ENCODE data around the gene KIF17. TPM values are rescaled to one million over a fixed set of nuclear protein-coding genes. Genes with fewer than 3 reads are reported as not detected.
A peak's percentile ranks its signal among the peaks of the same experiment; 100 is the strongest.

The KIF17 gene
- total RNA-seq, 1 donor from 2014 or later = 4.6 TPM

- H3K9me3 ChIP-seq = no peaks in the 10 kb centered on the region
- DNase-seq (no peak), ATAC-seq (no peak)
- intact Hi-C loops (cut with DNase I) = no loop called here
- no peaks in the 10 kb centered on the region for H3K36me3 ChIP-seq
- TF ChIP-seq, protein P1, sequence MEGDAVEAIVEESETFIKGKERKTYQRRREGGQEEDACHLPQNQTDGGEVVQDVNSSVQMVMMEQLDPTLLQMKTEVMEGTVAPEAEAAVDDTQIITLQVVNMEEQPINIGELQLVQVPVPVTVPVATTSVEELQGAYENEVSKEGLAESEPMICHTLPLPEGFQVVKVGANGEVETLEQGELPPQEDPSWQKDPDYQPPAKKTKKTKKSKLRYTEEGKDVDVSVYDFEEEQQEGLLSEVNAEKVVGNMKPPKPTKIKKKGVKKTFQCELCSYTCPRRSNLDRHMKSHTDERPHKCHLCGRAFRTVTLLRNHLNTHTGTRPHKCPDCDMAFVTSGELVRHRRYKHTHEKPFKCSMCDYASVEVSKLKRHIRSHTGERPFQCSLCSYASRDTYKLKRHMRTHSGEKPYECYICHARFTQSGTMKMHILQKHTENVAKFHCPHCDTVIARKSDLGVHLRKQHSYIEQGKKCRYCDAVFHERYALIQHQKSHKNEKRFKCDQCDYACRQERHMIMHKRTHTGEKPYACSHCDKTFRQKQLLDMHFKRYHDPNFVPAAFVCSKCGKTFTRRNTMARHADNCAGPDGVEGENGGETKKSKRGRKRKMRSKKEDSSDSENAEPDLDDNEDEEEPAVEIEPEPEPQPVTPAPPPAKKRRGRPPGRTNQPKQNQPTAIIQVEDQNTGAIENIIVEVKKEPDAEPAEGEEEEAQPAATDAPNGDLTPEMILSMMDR (IDR thresholded peaks at IDR 0.05) = no peak
- no peak overlapping the region for H3K27ac ChIP-seq
- no peaks in the 10 kb centered on the region for H3K27me3 ChIP-seq
- H3K4me3 ChIP-seq = no peak overlapping the region
- H3K4me1 ChIP-seq = no peaks in the 10 kb centered on the region
These were observed 45.6 kb downstream of the KIF17 start for GRCh38 chr1:20672265-20672632.

- TF ChIP-seq, protein P1 (IDR thresholded peaks at IDR 0.05) = no peak
- no peak overlapping the region for H3K4me3 ChIP-seq
- ATAC-seq (no peak), DNase-seq (no peak)
- H3K4me1 ChIP-seq = no peaks in the 10 kb centered on the region
- H3K36me3 ChIP-seq = no peaks in the 10 kb centered on the region
- intact Hi-C loops (cut with DNase I) = no loop called here
- H3K27me3 ChIP-seq = no peaks in the 10 kb centered on the region
- H3K27ac ChIP-seq = no peak overlapping the region
- no peaks in the 10 kb centered on the region for H3K9me3 ChIP-seq
These were observed 46.9 kb downstream of the KIF17 start for GRCh38 chr1:20670936-20671335.

GRCh38 chr1:20668581-20668980 is 49.2 kb downstream of the KIF17 start:
- Histone ChIP-seq H3K4me3 (no peak overlapping the region), H3K27ac (no peak overlapping the region), H3K9me3 (no peaks in the 10 kb centered on the region), H3K4me1 (no peaks in the 10 kb centered on the region), H3K27me3 (no peaks in the 10 kb centered on the region), H3K36me3 (no peaks in the 10 kb centered on the region)
- DNase-seq (no peak), ATAC-seq (no peak)
- TF ChIP-seq, protein P1 (IDR thresholded peaks at IDR 0.05) = no peak
- intact Hi-C loops (cut with DNase I) = no loop called here

DNA sequence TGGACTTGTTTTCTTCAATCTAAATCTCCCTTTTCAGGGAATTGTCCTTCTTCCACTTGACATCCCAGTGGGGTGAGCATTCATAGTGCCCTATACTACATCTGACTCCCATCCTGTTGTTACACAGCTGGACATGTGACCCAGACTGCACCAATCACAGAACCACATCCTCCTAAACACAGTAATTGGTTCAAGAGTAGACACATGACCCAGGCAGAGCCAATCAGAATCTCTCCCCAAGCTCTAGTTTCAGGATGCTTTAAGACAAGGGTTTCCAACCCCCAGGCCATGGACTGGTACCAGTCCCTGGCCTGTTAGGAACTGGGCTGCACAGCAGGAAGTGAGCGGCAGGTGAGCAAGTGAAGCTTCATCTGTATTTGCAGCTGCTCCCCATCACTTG is 51.0 kb downstream of the KIF17 start:
- Histone ChIP-seq H3K9me3 (no peaks in the 10 kb centered on the region), H3K4me1 (peaks cover 4% of the 10 kb centered on the region), H3K27ac (peak overlapping the region; percentile 7), H3K4me3 (no peak overlapping the region), H3K27me3 (no peaks in the 10 kb centered on the region), H3K36me3 (no peaks in the 10 kb centered on the region)
- intact Hi-C loops (cut with DNase I) = no loop called here
- ATAC-seq = no peak
- TF ChIP-seq, protein P1 (IDR thresholded peaks at IDR 0.05) = no peak
- DNase-seq = no peak

DNA sequence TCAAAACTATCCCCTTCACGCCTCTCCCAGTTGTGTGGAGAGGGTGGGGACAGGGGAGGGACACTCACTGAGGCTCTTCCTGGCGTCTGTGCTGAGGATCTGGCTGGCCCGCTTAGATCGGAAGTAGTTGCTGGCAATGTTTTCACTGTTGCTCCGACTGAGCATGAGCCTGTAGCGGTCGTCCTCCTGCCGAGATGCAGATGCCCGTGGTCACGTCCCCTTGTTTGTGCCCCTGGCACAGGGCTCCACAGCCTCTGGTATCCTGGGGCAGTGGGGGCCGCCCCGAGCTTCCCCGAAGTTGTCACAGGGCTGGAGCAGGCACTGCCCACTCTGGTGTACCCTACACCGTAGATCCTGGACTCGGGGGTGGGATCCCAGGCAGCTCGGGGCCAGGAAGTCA is 51.7 kb downstream of the KIF17 start:
- TF ChIP-seq, protein P1 (IDR thresholded peaks at IDR 0.05) = no peak
- Histone ChIP-seq H3K4me3 (no peak overlapping the region), H3K4me1 (peaks cover 4% of the 10 kb centered on the region), H3K27me3 (no peaks in the 10 kb centered on the region), H3K9me3 (no peaks in the 10 kb centered on the region), H3K27ac (peak overlapping the region; percentile 7), H3K36me3 (no peaks in the 10 kb centered on the region)
- intact Hi-C loops (cut with DNase I) = no loop called here
- ATAC-seq = no peak
- no peak for DNase-seq

GRCh38 chr1:20665726-20666125 is 52.1 kb downstream of the KIF17 start:
- no peaks in the 10 kb centered on the region for H3K27me3 ChIP-seq
- H3K27ac ChIP-seq = peak overlapping the region; percentile 7

More at GRCh38 chr1:20665726-20666125, 52.1 kb downstream of the KIF17 start:
- TF ChIP-seq, protein P1 (IDR thresholded peaks at IDR 0.05) = no peak
- ATAC-seq (no peak), DNase-seq (no peak)
- Histone ChIP-seq H3K4me3 (no peak overlapping the region), H3K36me3 (no peaks in the 10 kb centered on the region), H3K4me1 (peaks cover 4% of the 10 kb centered on the region), H3K9me3 (no peaks in the 10 kb centered on the region)
- intact Hi-C loops (cut with DNase I) = no loop called here

All from upper lobe of right lung (tissue), 1 donor.